Measurements from ENCODE around the gene SYT11.

The SYT11 gene

GRCh38 chr1:155898888-155899287, 39.5 kb downstream of the SYT11 start:
- 0 out of 2 replicates have a peak overlapping the region, but pooled peaks have one; percentile 16 for H3K27ac ChIP-seq (ENCODE audit: low read depth, low read length)
- H3K4me1 ChIP-seq (ENCODE audit: control insufficient read depth, insufficient read depth, low read length, unreplicated experiment), result peaks cover 7% of the 10 kb centered on the region
- H3K36me3 ChIP-seq (ENCODE audit: insufficient read depth, low read length), result peaks cover 30% of the 10 kb centered on the region
- no peaks in the 10 kb centered on the region for H3K27me3 ChIP-seq (ENCODE audit: insufficient read depth, low read length)
- no peaks in the 10 kb centered on the region for H3K79me2 ChIP-seq (ENCODE audit: control insufficient read depth, insufficient read depth, low read length, unreplicated experiment)
- no peak overlapping the region for H2AFZ ChIP-seq (ENCODE audit: low read length, unreplicated experiment)
- no peak overlapping the region for H3K4me3 ChIP-seq (ENCODE audit: low read depth, low read length)

DNA sequence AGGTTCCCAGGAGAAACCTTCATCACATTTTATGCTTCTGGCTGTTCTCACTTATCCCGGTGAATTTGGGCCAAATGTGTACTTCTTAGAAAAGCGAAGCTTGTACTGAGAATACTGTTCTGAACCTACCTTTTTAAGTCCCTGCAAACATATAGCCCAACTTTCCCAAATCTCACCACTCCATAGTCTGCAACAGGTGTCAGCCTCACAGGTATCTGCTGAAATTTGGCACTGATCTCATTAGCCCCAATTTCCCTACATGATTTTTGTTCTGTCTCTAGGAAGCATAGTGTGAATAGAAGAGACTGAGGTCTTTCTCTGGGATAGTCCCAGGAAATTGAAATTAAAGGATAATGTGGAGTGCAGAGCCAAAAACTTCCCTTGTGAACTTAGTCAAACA, 40.3 kb downstream of the SYT11 start:
- Histone ChIP-seq H3K4me3 (ENCODE audit: low read depth, low read length) (no peak overlapping the region), H3K27me3 (ENCODE audit: insufficient read depth, low read length) (no peaks in the 10 kb centered on the region), H3K4me1 (ENCODE audit: control insufficient read depth, insufficient read depth, low read length, unreplicated experiment) (peaks cover 4% of the 10 kb centered on the region), H3K79me2 (ENCODE audit: control insufficient read depth, insufficient read depth, low read length, unreplicated experiment) (no peaks in the 10 kb centered on the region), H3K27ac (ENCODE audit: low read depth, low read length) (no peak overlapping the region), H2AFZ (ENCODE audit: low read length, unreplicated experiment) (no peak overlapping the region), H3K36me3 (ENCODE audit: insufficient read depth, low read length) (peaks cover 37% of the 10 kb centered on the region)

DNA sequence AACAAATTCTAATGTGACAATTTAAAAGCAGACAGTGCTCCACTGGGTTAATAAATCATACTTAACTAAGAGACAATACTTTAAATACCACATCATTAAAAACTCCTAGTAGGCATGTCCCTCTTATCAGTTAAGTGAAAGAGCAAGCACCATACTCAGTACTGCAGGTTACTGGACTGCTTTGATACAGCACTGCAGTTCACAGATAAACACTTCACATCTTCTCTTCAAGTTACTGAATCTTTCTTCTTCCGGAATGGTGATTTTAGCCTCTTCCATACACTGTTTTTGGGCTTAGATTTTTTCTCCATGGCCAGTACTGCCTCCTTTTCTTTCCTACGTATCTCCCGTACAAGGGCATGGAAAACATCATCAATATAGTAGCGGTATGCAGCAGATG, 40.8 kb downstream of the SYT11 start:
- H2AFZ ChIP-seq (ENCODE audit: low read length, unreplicated experiment), result no peak overlapping the region
- no peaks in the 10 kb centered on the region for H3K27me3 ChIP-seq (ENCODE audit: insufficient read depth, low read length)
- H3K4me3 ChIP-seq (ENCODE audit: low read depth, low read length), result no peak overlapping the region
- H3K79me2 ChIP-seq (ENCODE audit: control insufficient read depth, insufficient read depth, low read length, unreplicated experiment), result peaks cover 4% of the 10 kb centered on the region
- no peak overlapping the region for H3K27ac ChIP-seq (ENCODE audit: low read depth, low read length)
- peaks cover 4% of the 10 kb centered on the region for H3K4me1 ChIP-seq (ENCODE audit: control insufficient read depth, insufficient read depth, low read length, unreplicated experiment)
- peaks cover 41% of the 10 kb centered on the region for H3K36me3 ChIP-seq (ENCODE audit: insufficient read depth, low read length)

DNA sequence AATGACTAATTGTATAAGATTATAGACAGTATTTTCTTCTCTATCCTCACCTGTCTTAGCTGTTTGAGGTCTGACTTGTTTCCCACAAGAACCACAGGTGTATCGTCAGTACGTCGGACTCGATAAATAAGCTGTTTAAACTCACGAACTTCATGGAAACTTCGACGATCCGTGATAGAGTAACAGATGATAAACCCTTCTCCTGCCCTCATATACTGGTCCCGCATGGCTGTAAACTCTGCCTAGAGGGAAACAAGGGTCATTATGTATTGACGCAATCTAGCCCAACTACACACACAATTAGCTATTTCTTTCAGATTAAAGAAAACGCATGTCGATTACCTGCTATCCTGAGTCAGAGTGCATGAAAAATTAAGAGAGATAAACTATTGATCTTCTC, 44.9 kb downstream of the SYT11 start:
- peaks cover 27% of the 10 kb centered on the region for H3K36me3 ChIP-seq (ENCODE audit: insufficient read depth, low read length)
- no peak overlapping the region for H3K27ac ChIP-seq (ENCODE audit: low read depth, low read length)

GRCh38 chr1:155909894-155910293, 50.5 kb downstream of the SYT11 start:
- H3K36me3 ChIP-seq (ENCODE audit: insufficient read depth, low read length), result peaks cover 23% of the 10 kb centered on the region
- H2AFZ ChIP-seq (ENCODE audit: low read length, unreplicated experiment), result no peak overlapping the region
- peaks cover 10% of the 10 kb centered on the region for H3K4me1 ChIP-seq (ENCODE audit: control insufficient read depth, insufficient read depth, low read length, unreplicated experiment)
- H3K27ac ChIP-seq (ENCODE audit: low read depth, low read length), result peak overlapping the region; percentile 86
- H3K79me2 ChIP-seq (ENCODE audit: control insufficient read depth, insufficient read depth, low read length, unreplicated experiment), result peaks cover 21% of the 10 kb centered on the region
- H3K27me3 ChIP-seq (ENCODE audit: insufficient read depth, low read length), result no peaks in the 10 kb centered on the region
- H3K4me3 ChIP-seq (ENCODE audit: low read depth, low read length), result peak overlapping the region; percentile 92

More for the DNA sequence above, 44.9 kb downstream of the SYT11 start:
- H3K4me3 ChIP-seq (ENCODE audit: low read depth, low read length), result no peak overlapping the region
- no peaks in the 10 kb centered on the region for H3K27me3 ChIP-seq (ENCODE audit: insufficient read depth, low read length)
- H3K79me2 ChIP-seq (ENCODE audit: control insufficient read depth, insufficient read depth, low read length, unreplicated experiment), result peaks cover 11% of the 10 kb centered on the region
- no peak overlapping the region for H2AFZ ChIP-seq (ENCODE audit: low read length, unreplicated experiment)
- no peaks in the 10 kb centered on the region for H3K4me1 ChIP-seq (ENCODE audit: control insufficient read depth, insufficient read depth, low read length, unreplicated experiment)

- H3K79me2 ChIP-seq (ENCODE audit: control insufficient read depth, insufficient read depth, low read length, unreplicated experiment), result peaks cover 19% of the 10 kb centered on the region
- no peak overlapping the region for H2AFZ ChIP-seq (ENCODE audit: low read length, unreplicated experiment)
- peak overlapping the region; percentile 86 for H3K27ac ChIP-seq (ENCODE audit: low read depth, low read length)
- H3K36me3 ChIP-seq (ENCODE audit: insufficient read depth, low read length), result peaks cover 20% of the 10 kb centered on the region
- peak overlapping the region; percentile 92 for H3K4me3 ChIP-seq (ENCODE audit: low read depth, low read length)
- peaks cover 10% of the 10 kb centered on the region for H3K4me1 ChIP-seq (ENCODE audit: control insufficient read depth, insufficient read depth, low read length, unreplicated experiment)
- no peaks in the 10 kb centered on the region for H3K27me3 ChIP-seq (ENCODE audit: insufficient read depth, low read length)
These were observed 51.3 kb downstream of the SYT11 start for GRCh38 chr1:155910621-155911121.

DNA sequence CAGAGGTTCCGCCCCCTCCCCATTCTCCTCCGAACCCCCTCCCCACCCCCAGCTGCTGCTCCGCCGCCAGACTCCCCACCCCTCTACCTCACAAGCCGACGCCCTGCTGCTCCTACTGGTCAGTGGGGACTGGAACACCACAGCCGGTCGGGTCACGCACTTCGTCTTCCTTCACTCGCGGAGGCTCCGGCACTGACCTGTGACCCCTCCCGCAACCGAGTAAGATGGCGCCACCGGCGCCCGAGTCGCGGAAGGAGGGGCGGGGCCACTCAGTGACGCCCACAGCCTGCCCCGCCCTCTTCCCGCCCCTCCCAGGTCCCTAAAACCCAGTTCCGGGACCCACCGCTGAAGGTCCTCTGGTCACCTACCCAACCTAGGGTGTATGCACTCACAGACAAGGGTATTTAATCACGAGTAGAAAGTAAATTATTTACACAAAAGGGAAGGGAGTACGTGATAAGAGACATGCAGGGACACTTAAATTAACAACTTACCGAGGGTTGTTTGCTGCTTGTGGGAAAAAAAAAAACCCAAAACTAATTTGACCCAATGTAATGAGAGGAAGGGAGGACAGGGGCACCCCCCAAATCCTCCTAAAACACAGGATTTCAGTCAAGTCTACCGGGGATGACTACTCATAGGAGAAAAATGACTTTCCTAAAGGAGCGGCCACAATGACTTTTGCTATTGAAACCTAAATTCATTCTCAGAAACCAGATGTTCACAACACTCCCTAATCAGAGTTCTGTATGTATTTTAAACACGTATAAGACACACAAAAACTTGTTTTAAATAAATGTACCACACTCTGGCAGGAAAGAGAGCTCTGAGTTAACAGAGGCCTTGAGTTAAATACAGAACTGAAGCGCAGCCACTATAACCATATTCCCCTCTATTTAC, 52.0 kb downstream of the SYT11 start, which contains the start of gene RIT1:
RIT1 (minus strand) TSS at position 194 of the 900 bp plus-strand sequence. CDS start 588 bp downstream, outside the sequence.
- H3K36me3 ChIP-seq (ENCODE audit: insufficient read depth, low read length), result peaks cover 24% of the 10 kb centered on the region
- H3K27ac ChIP-seq (ENCODE audit: low read depth, low read length), result peak within 1 kb of the TSS; percentile 86
- H3K79me2 ChIP-seq (ENCODE audit: control insufficient read depth, insufficient read depth, low read length, unreplicated experiment), result peaks cover 19% of the 10 kb centered on the region
- H3K4me1 ChIP-seq (ENCODE audit: control insufficient read depth, insufficient read depth, low read length, unreplicated experiment), result peaks cover 10% of the 10 kb centered on the region
- no peak within 1 kb of the TSS for H2AFZ ChIP-seq (ENCODE audit: low read length, unreplicated experiment)
- H3K27me3 ChIP-seq (ENCODE audit: insufficient read depth, low read length), result no peaks in the 10 kb centered on the region
- H3K4me3 ChIP-seq (ENCODE audit: low read depth, low read length), result peak within 1 kb of the TSS; percentile 92

GRCh38 chr1:155912056-155912536, 52.7 kb downstream of the SYT11 start:
- Histone ChIP-seq H3K27me3 (ENCODE audit: insufficient read depth, low read length) (no peaks in the 10 kb centered on the region), H3K79me2 (ENCODE audit: control insufficient read depth, insufficient read depth, low read length, unreplicated experiment) (peaks cover 19% of the 10 kb centered on the region), H3K4me3 (ENCODE audit: low read depth, low read length) (peak overlapping the region; percentile 92; the same call in 1 of the 2 replicates), H3K27ac (ENCODE audit: low read depth, low read length) (peak overlapping the region; percentile 86), H3K36me3 (ENCODE audit: insufficient read depth, low read length) (peaks cover 31% of the 10 kb centered on the region), H2AFZ (ENCODE audit: low read length, unreplicated experiment) (no peak overlapping the region), H3K4me1 (ENCODE audit: control insufficient read depth, insufficient read depth, low read length, unreplicated experiment) (peaks cover 10% of the 10 kb centered on the region)

- Histone ChIP-seq H3K79me2 (ENCODE audit: control insufficient read depth, insufficient read depth, low read length, unreplicated experiment) (peaks cover 16% of the 10 kb centered on the region), H2AFZ (ENCODE audit: low read length, unreplicated experiment) (no peak overlapping the region), H3K4me3 (ENCODE audit: low read depth, low read length) (no peak overlapping the region), H3K27me3 (ENCODE audit: insufficient read depth, low read length) (no peaks in the 10 kb centered on the region), H3K36me3 (ENCODE audit: insufficient read depth, low read length) (peaks cover 46% of the 10 kb centered on the region), H3K4me1 (ENCODE audit: control insufficient read depth, insufficient read depth, low read length, unreplicated experiment) (peaks cover 10% of the 10 kb centered on the region), H3K27ac (ENCODE audit: low read depth, low read length) (peak overlapping the region; percentile 27; the same call in 1 of the 2 replicates)
These were observed 54.8 kb downstream of the SYT11 start for GRCh38 chr1:155913969-155914757.

GRCh38 chr1:155918660-155919059, 59.3 kb downstream of the SYT11 start:
- H3K27ac ChIP-seq (ENCODE audit: low read depth, low read length), result no peak overlapping the region
- no peaks in the 10 kb centered on the region for H3K27me3 ChIP-seq (ENCODE audit: insufficient read depth, low read length)
- no peak overlapping the region for H3K4me3 ChIP-seq (ENCODE audit: low read depth, low read length)
- peaks cover 24% of the 10 kb centered on the region for H3K79me2 ChIP-seq (ENCODE audit: control insufficient read depth, insufficient read depth, low read length, unreplicated experiment)
- no peaks in the 10 kb centered on the region for H3K4me1 ChIP-seq (ENCODE audit: control insufficient read depth, insufficient read depth, low read length, unreplicated experiment)
- peaks cover 70% of the 10 kb centered on the region for H3K36me3 ChIP-seq (ENCODE audit: insufficient read depth, low read length)
- no peak overlapping the region for H2AFZ ChIP-seq (ENCODE audit: low read length, unreplicated experiment)
